Naive thymus-derived CD4-positive, alpha-beta T cell (primary cell): Measurements from ENCODE around the gene MPP4. TPM values are rescaled to one million over a fixed set of nuclear protein-coding genes. Genes with fewer than 3 reads are reported as not detected.

Source experiments
- ATAC-seq: fragments of 150-1000 bp; cut with Tn5 transposase; 2 replicates; pipeline ENCODE4 v1.10.0; 2021; ENCODE audit warnings: mild to moderate bottlenecking, moderate library complexity
- CTCF ChIA-PET: fragments of 350-600 bp; sonication (Branson Sonifier 250); formaldehyde crosslinking; loops from one replicate; lab custom pipeline; 2021; ENCODE audit warnings: antibody characterized with exemption; lab: Charles Lee
- POLR2A ChIA-PET: fragments of 350-600 bp; sonication (Branson Sonifier 250); formaldehyde crosslinking; loops from one replicate; lab custom pipeline; 2021; ENCODE audit warnings: antibody characterized with exemption, inconsistent platforms; lab: Charles Lee
- DNase-seq, 9 donors: peaks; one replicate each; pipeline versions ENCODE4 v3.0.0 to v3.0.0-alpha.2; 2020 to 2022; ENCODE audit warnings: mixed read lengths in 1 of 9
- H3K27ac ChIP-seq: one replicate; pipeline ENCODE4 v1.7.0; 2013; ENCODE audit warnings: mild to moderate bottlenecking, low read depth, low read length, moderate library complexity
- H3K27me3 ChIP-seq, 2 donors: one replicate each; pipeline ENCODE4 v1.7.0; 2013; ENCODE audit warnings: low read length in 2 of 2, mild to moderate bottlenecking in 2 of 2, moderate library complexity in 2 of 2; ENCODE audit not compliant: control insufficient read depth in 2 of 2, insufficient read depth in 2 of 2
- H3K36me3 ChIP-seq, 3 experiments: 1 replicate in 2 of 3; 2 replicates in 1 of 3; pipeline ENCODE4 v1.7.0; 2013; ENCODE audit warnings: low read length in 3 of 3, mild to moderate bottlenecking in 3 of 3, moderate library complexity in 1 of 3; ENCODE audit not compliant: insufficient read depth in 3 of 3, control insufficient read depth in 2 of 3
- H3K4me1 ChIP-seq, 2 donors: one replicate each; pipeline ENCODE4 v1.7.0; 2013; ENCODE audit warnings: low read length in 2 of 2, mild to moderate bottlenecking in 2 of 2, moderate library complexity in 1 of 2; ENCODE audit not compliant: control insufficient read depth in 2 of 2, insufficient read depth in 2 of 2
- H3K4me3 ChIP-seq: 2 replicates; pipeline ENCODE4 v1.7.0; 2013; ENCODE audit warnings: mild to moderate bottlenecking, low read length
- H3K9me3 ChIP-seq, 3 experiments: 1 replicate in 2 of 3; 2 replicates in 1 of 3; pipeline ENCODE4 v1.7.0; 2013; ENCODE audit warnings: low read length in 3 of 3; ENCODE audit not compliant: control insufficient read depth in 2 of 3
- H3K27ac Mint-ChIP-seq, 9 donors: one replicate each; pipeline ENCODE4 v1.8.0; 2020 to 2022; ENCODE audit warnings: mixed read lengths in 9 of 9, mild to moderate bottlenecking in 8 of 9, moderate library complexity in 5 of 9, inconsistent platforms in 2 of 9
- H3K27me3 Mint-ChIP-seq, 5 donors: one replicate each; pipeline ENCODE4 v1.8.0; 2021 to 2022; ENCODE audit warnings: mixed read lengths in 5 of 5, mild to moderate bottlenecking in 1 of 5
- H3K36me3 Mint-ChIP-seq, 5 donors: one replicate each; pipeline ENCODE4 v1.8.0; 2020 to 2022; ENCODE audit warnings: mixed read lengths in 5 of 5, mild to moderate bottlenecking in 3 of 5, inconsistent platforms in 1 of 5
- H3K4me1 Mint-ChIP-seq, 7 donors: one replicate each; pipeline ENCODE4 v1.8.0; 2020 to 2022; ENCODE audit warnings: mixed read lengths in 7 of 7, mild to moderate bottlenecking in 3 of 7, inconsistent platforms in 1 of 7
- H3K4me3 Mint-ChIP-seq, 10 donors: one replicate each; pipeline ENCODE4 v1.8.0; 2020 to 2022; ENCODE audit warnings: mild to moderate bottlenecking in 10 of 10, mixed read lengths in 10 of 10, moderate library complexity in 6 of 10, inconsistent platforms in 2 of 10
- H3K9me3 Mint-ChIP-seq, 11 donors: one replicate each; pipeline ENCODE4 v1.8.0; 2020 to 2022; ENCODE audit warnings: mixed read lengths in 11 of 11, mild to moderate bottlenecking in 4 of 11, inconsistent platforms in 1 of 11, moderate library complexity in 1 of 11
- intact Hi-C, 2 donors: fragments of 100-400 bp; cut with micrococcal nuclease; formaldehyde crosslinking; loops; one replicate each; pipeline ENCODE4 v1.15.1; 2023
- polyA plus RNA-seq, 2 donors: library from polyadenylated mRNA; unstranded; fragments of 300-500 nt; fragmentation: Illumina TruSeq; gene quantifications; one replicate each; pipeline ENCODE4 v1.2.3, GENCODE V29; 2021
- total RNA-seq, 6 experiments: library from RNA in 5 of 6; stranded (reverse) in 5 of 6; gene quantifications; 1 replicate in 5 of 6; 2 replicates in 1 of 6; pipeline ENCODE4 v1.2.3 and lab custom pipeline; 2021 to 2026

The MPP4 gene, protein sequence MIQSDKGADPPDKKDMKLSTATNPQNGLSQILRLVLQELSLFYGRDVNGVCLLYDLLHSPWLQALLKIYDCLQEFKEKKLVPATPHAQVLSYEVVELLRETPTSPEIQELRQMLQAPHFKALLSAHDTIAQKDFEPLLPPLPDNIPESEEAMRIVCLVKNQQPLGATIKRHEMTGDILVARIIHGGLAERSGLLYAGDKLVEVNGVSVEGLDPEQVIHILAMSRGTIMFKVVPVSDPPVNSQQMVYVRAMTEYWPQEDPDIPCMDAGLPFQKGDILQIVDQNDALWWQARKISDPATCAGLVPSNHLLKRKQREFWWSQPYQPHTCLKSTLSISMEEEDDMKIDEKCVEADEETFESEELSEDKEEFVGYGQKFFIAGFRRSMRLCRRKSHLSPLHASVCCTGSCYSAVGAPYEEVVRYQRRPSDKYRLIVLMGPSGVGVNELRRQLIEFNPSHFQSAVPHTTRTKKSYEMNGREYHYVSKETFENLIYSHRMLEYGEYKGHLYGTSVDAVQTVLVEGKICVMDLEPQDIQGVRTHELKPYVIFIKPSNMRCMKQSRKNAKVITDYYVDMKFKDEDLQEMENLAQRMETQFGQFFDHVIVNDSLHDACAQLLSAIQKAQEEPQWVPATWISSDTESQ
- under 1 TPM in 2 of 5 experiments, not detected in 3; 0.12 to 0.47 TPM for total RNA-seq
- not detected for polyA plus RNA-seq
- total RNA-seq (lab: John Stamatoyannopoulos, UW), result not detected

DNA sequence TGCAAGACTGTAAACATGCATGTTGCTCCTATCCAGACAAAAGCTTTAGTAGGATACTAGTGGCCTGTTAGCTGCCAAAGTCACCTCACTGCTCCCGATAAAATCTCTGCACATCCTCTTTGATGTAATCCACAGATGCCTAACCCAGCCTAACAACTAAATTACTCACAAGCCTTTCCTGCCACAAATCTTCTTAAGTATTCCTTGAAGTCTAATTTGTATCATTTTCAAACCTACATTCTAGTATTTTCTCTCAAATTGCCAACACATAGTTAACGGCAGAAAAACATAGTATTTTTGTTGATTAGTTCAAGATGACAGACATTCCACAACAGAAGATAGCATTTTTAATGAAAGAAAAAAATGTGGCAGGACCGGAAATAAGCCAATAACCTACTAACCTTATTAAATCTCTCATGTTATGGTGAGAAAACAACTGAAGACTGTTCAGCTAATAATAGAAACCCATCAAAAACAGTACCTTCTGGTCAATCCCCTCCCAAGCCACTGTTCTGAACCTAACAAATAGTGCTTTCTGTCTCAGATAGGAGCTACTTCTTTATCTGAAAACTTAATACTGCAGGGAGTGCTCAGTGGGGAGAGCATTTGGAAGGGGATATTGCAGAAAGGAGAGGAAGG lies at the start of gene MPP4:
Gene MPP4 (minus strand): TSS at position 57 of the 639 bp plus-strand sequence. CDS start 4,690 bp downstream, outside the sequence.
- peaks cover 0 to 25% (median 7%) of the 10 kb centered on the region in 5 donors for H3K36me3 Mint-ChIP-seq
- no peak within 1 kb of the TSS for H3K27ac Mint-ChIP-seq
- intact Hi-C loops, result no loop called here
- peaks cover 0 to 7% (median 0%) of the 10 kb centered on the region in 5 donors for H3K27me3 Mint-ChIP-seq
- no peak within 1 kb of the TSS for H3K4me3 ChIP-seq
- no peaks in the 10 kb centered on the region for H3K4me1 ChIP-seq
- peaks cover 0 to 3% (median 0%) of the 10 kb centered on the region in 7 donors for H3K4me1 Mint-ChIP-seq
- no peaks in the 10 kb centered on the region for H3K9me3 Mint-ChIP-seq
- peaks cover 0 to 8% (median 0%) of the 10 kb centered on the region in 3 experiments for H3K36me3 ChIP-seq
- DNase-seq, result no peak
- no peak within 1 kb of the TSS for H3K4me3 Mint-ChIP-seq
- H3K27me3 ChIP-seq, result no peaks in the 10 kb centered on the region
- ChIA-PET POLR2A (no interaction called here), CTCF (interaction anchor here (0.6 kb wide), 1 partner anchor 334 kb away, joined by 4 read pairs; no protein-coding TSS in a partner anchor)
- no peak for ATAC-seq
- H3K9me3 ChIP-seq, result no peaks in the 10 kb centered on the region
- no peak within 1 kb of the TSS for H3K27ac ChIP-seq

DNA sequence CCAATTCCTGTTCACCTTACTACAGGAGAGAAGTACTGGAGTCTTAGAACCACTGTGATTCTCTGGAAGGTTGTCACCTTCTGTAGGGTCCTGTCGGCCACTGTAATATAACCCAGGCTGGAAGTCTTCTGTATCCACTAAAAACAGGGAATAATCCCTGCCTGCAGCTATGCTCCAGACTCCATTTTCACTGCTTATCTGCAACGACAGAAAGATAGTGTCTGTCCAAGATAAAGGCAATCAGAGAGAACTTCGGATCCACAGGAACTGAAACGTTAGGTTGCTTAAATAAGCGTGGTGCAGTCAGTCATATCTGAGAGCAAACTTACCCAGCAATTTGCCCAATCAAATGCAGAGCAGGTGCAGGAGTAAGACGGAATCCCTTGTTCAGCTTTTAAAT lies 48.1 kb upstream of the MPP4 start:
- peaks cover 0 to 16% (median 0%) of the 10 kb centered on the region in 3 experiments for H3K36me3 ChIP-seq
- Mint-ChIP-seq H3K4me3 (no peak overlapping the region), H3K4me1 (peaks cover 0 to 1% (median 0%) of the 10 kb centered on the region in 7 donors), H3K27me3 (no peaks in the 10 kb centered on the region), H3K9me3 (no peaks in the 10 kb centered on the region), H3K27ac (no peak overlapping the region), H3K36me3 (peaks cover 0 to 41% (median 16%) of the 10 kb centered on the region in 5 donors)
- H3K27me3 ChIP-seq, result no peaks in the 10 kb centered on the region
- H3K4me1 ChIP-seq, result no peaks in the 10 kb centered on the region
- ChIA-PET POLR2A (no interaction called here), CTCF (no interaction called here)
- H3K9me3 ChIP-seq, result no peaks in the 10 kb centered on the region
- ATAC-seq (no peak), DNase-seq (no peak)
- H3K4me3 ChIP-seq, result no peak overlapping the region
- no peak overlapping the region for H3K27ac ChIP-seq
- intact Hi-C loops, result no loop called here

DNA sequence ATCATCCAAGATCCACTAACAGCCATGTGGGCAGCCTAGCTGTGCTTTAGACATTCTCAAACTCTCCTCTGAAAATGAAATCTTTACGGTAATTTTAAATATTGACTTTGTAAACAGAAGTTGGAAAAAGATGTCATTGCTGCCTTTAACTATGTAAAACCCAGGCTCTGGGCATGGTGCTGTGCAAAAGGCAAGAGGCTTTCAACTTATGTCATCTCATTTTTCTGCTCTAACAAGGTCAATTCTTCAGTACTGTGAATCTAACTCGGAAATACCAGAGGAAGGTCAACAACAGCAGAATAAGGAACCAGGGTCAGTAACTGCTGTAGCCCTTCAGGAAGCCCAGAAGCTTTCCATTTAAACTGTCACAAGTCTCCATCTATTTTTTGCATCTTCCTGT lies 37.0 kb upstream of the MPP4 start:
- H3K27ac Mint-ChIP-seq, result no peak overlapping the region
- H3K27me3 ChIP-seq, result no peaks in the 10 kb centered on the region
- H3K9me3 ChIP-seq, result no peaks in the 10 kb centered on the region
- no peaks in the 10 kb centered on the region for H3K4me1 Mint-ChIP-seq
- ATAC-seq (no peak), DNase-seq (no peak)
- H3K4me3 ChIP-seq, result no peak overlapping the region
- no peak overlapping the region for H3K4me3 Mint-ChIP-seq
- ChIA-PET POLR2A (no interaction called here), CTCF (no interaction called here)
- H3K27ac ChIP-seq, result no peak overlapping the region
- H3K36me3 ChIP-seq, result no peaks in the 10 kb centered on the region
- H3K36me3 Mint-ChIP-seq, result peaks cover 13 to 43% (median 32%) of the 10 kb centered on the region in 5 donors
- H3K4me1 ChIP-seq, result no peaks in the 10 kb centered on the region
- intact Hi-C loops, result no loop called here
- no peaks in the 10 kb centered on the region for H3K27me3 Mint-ChIP-seq
- H3K9me3 Mint-ChIP-seq, result peaks cover 0 to 15% (median 4%) of the 10 kb centered on the region in 11 donors

DNA sequence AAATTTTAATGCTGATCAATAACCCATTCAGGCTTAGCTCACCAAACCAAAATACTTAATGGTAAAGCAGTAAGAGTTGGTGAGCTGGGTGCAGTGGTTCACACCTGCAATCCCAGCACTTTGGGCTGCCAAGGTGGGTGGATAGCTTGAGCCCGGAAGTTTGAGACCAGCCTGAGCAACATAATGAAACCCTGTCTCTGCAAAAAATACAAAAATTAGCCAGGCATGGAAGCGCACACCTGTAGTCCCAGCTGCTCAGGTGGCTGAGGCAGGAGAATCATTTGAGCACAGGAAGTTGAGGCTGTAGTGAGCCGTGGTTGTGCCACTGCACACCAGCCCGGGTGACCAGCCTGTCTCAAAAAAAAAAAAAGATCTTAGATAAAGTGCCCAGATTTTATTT lies 35.7 kb upstream of the MPP4 start:
- Mint-ChIP-seq H3K4me3 (no peak overlapping the region), H3K4me1 (no peaks in the 10 kb centered on the region), H3K9me3 (peaks cover 0 to 15% (median 4%) of the 10 kb centered on the region in 11 donors), H3K27ac (no peak overlapping the region), H3K36me3 (peaks cover 13 to 45% (median 34%) of the 10 kb centered on the region in 5 donors), H3K27me3 (no peaks in the 10 kb centered on the region)
- Histone ChIP-seq H3K9me3 (no peaks in the 10 kb centered on the region), H3K4me1 (no peaks in the 10 kb centered on the region), H3K36me3 (no peaks in the 10 kb centered on the region), H3K4me3 (no peak overlapping the region), H3K27me3 (no peaks in the 10 kb centered on the region), H3K27ac (no peak overlapping the region)
- ATAC-seq (no peak), DNase-seq (no peak)
- POLR2A ChIA-PET, result no interaction called here
- CTCF ChIA-PET, result no interaction called here
- intact Hi-C loops, result no loop called here

DNA sequence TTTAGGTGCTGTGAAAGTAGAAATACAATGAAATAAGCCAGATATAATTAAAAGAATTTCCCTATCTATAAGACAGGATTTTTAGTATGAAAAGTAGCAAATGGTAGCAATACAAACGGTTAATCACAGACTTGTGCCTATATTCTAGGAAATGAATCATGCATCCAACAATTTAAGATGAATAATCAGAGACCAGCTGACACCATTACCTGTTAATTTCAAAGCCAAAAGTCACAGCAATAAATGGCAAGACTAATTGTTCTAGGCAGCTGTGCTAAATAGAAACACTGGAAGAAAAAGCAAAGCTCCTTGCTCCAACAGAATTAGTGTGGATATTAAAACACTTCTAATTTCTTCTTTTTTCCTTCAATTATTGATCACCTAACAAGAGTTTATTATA lies 35.1 kb upstream of the MPP4 start:
- H3K36me3 Mint-ChIP-seq, result peaks cover 11 to 49% (median 38%) of the 10 kb centered on the region in 5 donors
- DNase-seq (no peak), ATAC-seq (no peak)
- CTCF ChIA-PET, result no interaction called here
- H3K27me3 ChIP-seq, result no peaks in the 10 kb centered on the region
- no peaks in the 10 kb centered on the region for H3K9me3 ChIP-seq
- no peak overlapping the region for H3K27ac ChIP-seq
- H3K9me3 Mint-ChIP-seq, result peaks cover 0 to 15% (median 4%) of the 10 kb centered on the region in 11 donors
- no peak overlapping the region for H3K27ac Mint-ChIP-seq
- H3K4me3 ChIP-seq, result no peak overlapping the region
- H3K4me3 Mint-ChIP-seq, result no peak overlapping the region
- peaks cover 0 to under 1% (median 0%) of the 10 kb centered on the region in 3 experiments for H3K36me3 ChIP-seq
- intact Hi-C loops, result no loop called here
- POLR2A ChIA-PET, result no interaction called here
- no peaks in the 10 kb centered on the region for H3K27me3 Mint-ChIP-seq
- no peaks in the 10 kb centered on the region for H3K4me1 Mint-ChIP-seq
- no peaks in the 10 kb centered on the region for H3K4me1 ChIP-seq

DNA sequence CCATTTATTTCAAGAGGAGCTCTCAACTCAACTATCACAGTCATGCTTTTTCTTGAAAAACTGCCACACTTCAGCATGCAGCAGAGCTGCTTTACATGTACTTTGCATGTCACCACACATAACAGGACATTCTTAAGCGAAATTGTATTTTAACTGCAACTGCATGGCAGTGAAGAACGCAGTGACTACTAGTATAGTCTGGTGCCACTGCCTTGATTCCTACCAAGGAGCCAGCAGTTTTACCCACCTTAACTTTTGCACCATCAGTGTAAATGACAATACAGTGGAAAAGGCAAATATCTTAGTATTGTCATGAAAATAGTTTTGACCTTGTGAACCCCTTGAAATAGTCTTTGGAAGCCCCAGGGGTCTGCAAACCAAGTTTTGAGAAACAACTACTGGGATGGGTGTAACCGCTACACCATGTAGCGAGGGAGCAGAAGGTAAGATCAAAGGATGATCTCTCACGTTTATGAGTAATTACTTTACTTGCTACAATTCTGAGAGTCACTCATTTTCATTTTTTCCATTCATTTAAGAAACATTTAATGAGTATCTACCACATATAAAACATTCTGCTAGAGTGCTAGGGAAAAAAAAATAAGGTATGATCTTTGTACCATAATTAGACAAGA lies 32.3 kb upstream of the MPP4 start:
- no peak overlapping the region for H3K27ac Mint-ChIP-seq
- H3K4me1 Mint-ChIP-seq, result no peaks in the 10 kb centered on the region
- Histone ChIP-seq H3K27me3 (no peaks in the 10 kb centered on the region), H3K27ac (no peak overlapping the region), H3K4me1 (no peaks in the 10 kb centered on the region), H3K36me3 (peaks cover 0 to 14% (median 0%) of the 10 kb centered on the region in 3 experiments), H3K9me3 (no peaks in the 10 kb centered on the region), H3K4me3 (no peak overlapping the region)
- H3K27me3 Mint-ChIP-seq, result no peaks in the 10 kb centered on the region
- intact Hi-C loops, result no loop called here
- ATAC-seq, result no peak
- peaks cover 8 to 54% (median 42%) of the 10 kb centered on the region in 5 donors for H3K36me3 Mint-ChIP-seq
- ChIA-PET CTCF (no interaction called here), POLR2A (no interaction called here)
- H3K9me3 Mint-ChIP-seq, result peaks cover 0 to 7% (median 0%) of the 10 kb centered on the region in 11 donors
- no peak for DNase-seq
- no peak overlapping the region for H3K4me3 Mint-ChIP-seq
